Measurements from ENCODE around the gene CCDC68.
"Not testable (repeated sequence)": the region's sequence is repeated elsewhere in the genome, so short reads cannot be mapped to it uniquely, and the experiment has no call there.

CCDC68 gene

GRCh38 chr18:54871231-54871630, 88.0 kb downstream of the CCDC68 start:
- no peak for TF ChIP-seq CTCF (IDR thresholded peaks at IDR 0.05; ENCODE audit: low read depth, low read length)
- no peak for DNase-seq (ENCODE audit: low read depth, low spot score)
- in situ Hi-C loops (cut with HindIII; ENCODE audit: low sequenced_read_pairs), result no loop called here
- no peak overlapping the region for H3K4me3 ChIP-seq (ENCODE audit: low read depth, low read length)

- TF ChIP-seq CTCF (IDR thresholded peaks at IDR 0.05; ENCODE audit: low read depth, low read length), result no peak
- in situ Hi-C loops (cut with HindIII; ENCODE audit: low sequenced_read_pairs), result no loop called here
- DNase-seq (ENCODE audit: low read depth, low spot score), result no peak
- H3K4me3 ChIP-seq (ENCODE audit: low read depth, low read length), result no peak overlapping the region
These were observed 92.1 kb downstream of the CCDC68 start for GRCh38 chr18:54867131-54867530.

- DNase-seq (ENCODE audit: low read depth, low spot score), result no peak
- TF ChIP-seq CTCF (IDR thresholded peaks at IDR 0.05; ENCODE audit: low read depth, low read length), result no peak
- in situ Hi-C loops (cut with HindIII; ENCODE audit: low sequenced_read_pairs), result no loop called here
- H3K4me3 ChIP-seq (ENCODE audit: low read depth, low read length), result no peak overlapping the region
These were observed 98.3 kb downstream of the CCDC68 start for GRCh38 chr18:54860941-54861340.

- DNase-seq (ENCODE audit: low read depth, low spot score), result no peak
- H3K4me3 ChIP-seq (ENCODE audit: low read depth, low read length), result no peak overlapping the region
- in situ Hi-C loops (cut with HindIII; ENCODE audit: low sequenced_read_pairs), result no loop called here
- TF ChIP-seq CTCF (IDR thresholded peaks at IDR 0.05; ENCODE audit: low read depth, low read length), result no peak
These were observed 99.4 kb downstream of the CCDC68 start for GRCh38 chr18:54859667-54860421.

GRCh38 chr18:54857499-54857898, 101.8 kb downstream of the CCDC68 start:
- no peak overlapping the region for H3K4me3 ChIP-seq (ENCODE audit: low read depth, low read length)
- in situ Hi-C loops (cut with HindIII; ENCODE audit: low sequenced_read_pairs), result no loop called here

GRCh38 chr18:54856105-54856646, 103.1 kb downstream of the CCDC68 start:
- no peak for DNase-seq (ENCODE audit: low read depth, low spot score)
- no peak for TF ChIP-seq CTCF (IDR thresholded peaks at IDR 0.05; ENCODE audit: low read depth, low read length)
- in situ Hi-C loops (cut with HindIII; ENCODE audit: low sequenced_read_pairs), result no loop called here
- H3K4me3 ChIP-seq (ENCODE audit: low read depth, low read length), result no peak overlapping the region

More at GRCh38 chr18:54857499-54857898, 101.8 kb downstream of the CCDC68 start:
- DNase-seq (ENCODE audit: low read depth, low spot score), result no peak
- no peak for TF ChIP-seq CTCF (IDR thresholded peaks at IDR 0.05; ENCODE audit: low read depth, low read length)

GRCh38 chr18:54855050-54855449, 104.2 kb downstream of the CCDC68 start:
- in situ Hi-C loops (cut with HindIII; ENCODE audit: low sequenced_read_pairs); DNase-seq (ENCODE audit: low read depth, low spot score); H3K4me3 ChIP-seq (ENCODE audit: low read depth, low read length): not testable (repeated sequence)
